HCT116 (cell line): ENCODE measurements around the gene PKD2. TPM values are rescaled to one million over a fixed set of nuclear protein-coding genes. Genes with fewer than 3 reads are reported as not detected.

Experiments used
- ATAC-seq: fragments of 200-7000 bp; cut with Tn5 transposase; 2 replicates; pipeline ENCODE4 v1.9.1; 2020; ENCODE audit warnings: mild to moderate bottlenecking, moderate library complexity
- BruUV-seq: library from RNA; stranded (reverse); fragments of 400-500 nt; replicated peaks from 2 replicates; lab custom pipeline; 2021; lab: Mats Ljungman, UMichigan
- CTCF ChIA-PET: fragments of 300-600 bp; sonication (Branson Sonifier 250); formaldehyde crosslinking; loops from one replicate; lab custom pipeline; 2021; ENCODE audit warnings: antibody characterized with exemption; lab: Charles Lee
- POLR2A ChIA-PET: fragments of 300-600, 350-600 bp; sonication (Branson Sonifier 250); formaldehyde crosslinking; loops from one replicate; lab custom pipeline; 2021; ENCODE audit warnings: antibody characterized with exemption; lab: Charles Lee
- RAD21 ChIA-PET, 2 experiments: fragments of 300-600 bp; sonication (Branson Sonifier 250); formaldehyde crosslinking; loops; one replicate each; lab custom pipeline; 2023; ENCODE audit warnings: low total read pairs in 2 of 2; ENCODE audit not compliant: uncharacterized antibody in 2 of 2, unreplicated experiment in 2 of 2, low non-redundant PET in 1 of 2; lab: Charles Lee
- DNase-seq: peaks from one replicate; pipeline ENCODE4 v3.0.0-alpha.2; 2010; ENCODE audit warnings: low read depth, low spot score
- H2AFZ ChIP-seq: fragments of 200-600 bp; shearing (Covaris generic), sonication (generic); 2 replicates; pipeline ENCODE4 v1.6.1; 2017; ENCODE audit warnings: low read depth, mixed run types, mixed read lengths, antibody characterized with exemption, low read length; ENCODE audit not compliant: poor library complexity, severe bottlenecking
- H3K27ac ChIP-seq: 2 replicates; pipeline ENCODE4 v1.5.1; 2012; ENCODE audit warnings: low read depth, low read length
- H3K27me3 ChIP-seq: fragments of 200-600 bp; sonication (generic); 2 replicates; pipeline ENCODE4 v1.6.1; 2016; ENCODE audit warnings: mixed run types, low read length, mixed read lengths; ENCODE audit not compliant: insufficient read depth
- H3K36me3 ChIP-seq, 2 experiments: fragments of 200-500 bp in 1 of 2; fragments of 200-600 bp in 1 of 2; sonication (Bioruptor generic) in 1 of 2; sonication (generic) in 1 of 2; 2 replicates each; pipeline versions ENCODE4 v1.5.1 to v1.6.1; 2014 to 2016; ENCODE audit warnings: low read length in 2 of 2, inconsistent platforms in 1 of 2, mixed read lengths in 1 of 2, mixed run types in 1 of 2; ENCODE audit not compliant: insufficient read depth in 2 of 2, control insufficient read depth in 1 of 2
- H3K4me1 ChIP-seq, 2 experiments: fragments of 200-600 bp in 1 of 2; sonication (generic) in 1 of 2; 2 replicates each; pipeline versions ENCODE4 v1.5.1 to v1.6.1; 2012 to 2017; ENCODE audit warnings: low read length in 2 of 2, inconsistent platforms in 1 of 2, mild to moderate bottlenecking in 1 of 2, mixed read lengths in 1 of 2, mixed run types in 1 of 2, moderate library complexity in 1 of 2; ENCODE audit not compliant: insufficient read depth in 2 of 2, control insufficient read depth in 1 of 2
- H3K4me2 ChIP-seq: fragments of 200-600 bp; sonication (generic); 2 replicates; pipeline ENCODE4 v1.6.1; 2017; ENCODE audit warnings: mixed run types, low read length, mixed read lengths
- H3K4me3 ChIP-seq, 2 experiments: fragments of 200-600 bp in 1 of 2; sonication (generic) in 1 of 2; replicated peaks in 1 of 2; 2 replicates each; pipeline ENCODE4 v1.5.1; 2011 to 2016; ENCODE audit warnings: low read length in 2 of 2, control low read depth in 1 of 2, low read depth in 1 of 2, mild to moderate bottlenecking in 1 of 2, mixed read lengths in 1 of 2, mixed run types in 1 of 2
- H3K79me2 ChIP-seq: fragments of 200-600 bp; sonication (generic); 2 replicates; pipeline ENCODE4 v1.6.1; 2017; ENCODE audit warnings: mild to moderate bottlenecking, mixed run types, low read length, moderate library complexity, mixed read lengths; ENCODE audit not compliant: insufficient read depth
- H3K9ac ChIP-seq: fragments of 200-600 bp; sonication (generic); 2 replicates; pipeline ENCODE4 v1.6.1; 2016; ENCODE audit warnings: low read length, mixed read lengths
- H3K9me2 ChIP-seq: fragments of 200-600 bp; sonication (generic), shearing (Covaris generic); 2 replicates; pipeline ENCODE4 v1.6.1; 2017; ENCODE audit warnings: mixed run types, mild to moderate bottlenecking, moderate library complexity; ENCODE audit not compliant: insufficient read depth
- H3K9me3 ChIP-seq, 2 experiments: fragments of 200-500 bp in 1 of 2; fragments of 200-600 bp in 1 of 2; sonication (Bioruptor generic) in 1 of 2; sonication (generic) in 1 of 2; 2 replicates each; pipeline ENCODE4 v1.6.1; 2014 to 2017; ENCODE audit warnings: low read length in 2 of 2, mixed read lengths in 2 of 2, inconsistent platforms in 1 of 2, low read depth in 1 of 2, mild to moderate bottlenecking in 1 of 2, mixed run types in 1 of 2, moderate library complexity in 1 of 2; ENCODE audit not compliant: control insufficient read depth in 1 of 2, insufficient read depth in 1 of 2
- H4K20me1 ChIP-seq: fragments of 200-600 bp; sonication (generic), shearing (Covaris generic); 2 replicates; pipeline ENCODE4 v1.6.1; 2017; ENCODE audit warnings: mixed run types, mild to moderate bottlenecking, moderate library complexity; ENCODE audit not compliant: insufficient read depth
- ATF3 ChIP-seq: IDR thresholded peaks from 2 replicates; pipeline ENCODE4 v1.6.1; 2012
- CBX3 ChIP-seq: IDR thresholded peaks from 2 replicates; pipeline ENCODE4 v1.6.1; 2012; ENCODE audit warnings: low read depth
- CEBPB ChIP-seq: IDR thresholded peaks from 2 replicates; pipeline ENCODE4 v1.6.1; 2012; ENCODE audit warnings: low read depth
- ELF1 ChIP-seq: IDR thresholded peaks from 2 replicates; pipeline ENCODE4 v1.6.1; 2012; ENCODE audit warnings: low read depth, borderline replicate concordance
- FOSL1 ChIP-seq: IDR thresholded peaks from 2 replicates; pipeline ENCODE4 v1.6.1; 2012; ENCODE audit warnings: low read depth
- JUND ChIP-seq: IDR thresholded peaks from 2 replicates; pipeline ENCODE4 v1.6.1; 2012
- POLR2A ChIP-seq: IDR thresholded peaks from 2 replicates; pipeline ENCODE4 v1.7.0; 2011; ENCODE audit warnings: borderline replicate concordance; ENCODE audit not compliant: insufficient read depth, insufficient read length; ENCODE audit errors: extremely low read depth
- POLR2AphosphoS5 ChIP-seq: IDR thresholded peaks from 2 replicates; pipeline ENCODE4 v1.6.1; 2011; ENCODE audit warnings: mild to moderate bottlenecking, low read depth, low read length, moderate library complexity
- REST ChIP-seq: IDR thresholded peaks from 2 replicates; pipeline ENCODE4 v1.6.1; 2012; ENCODE audit warnings: low read depth
- SIN3A ChIP-seq: IDR thresholded peaks from 2 replicates; pipeline ENCODE4 v1.6.1; 2012; ENCODE audit warnings: low read depth
- SP1 ChIP-seq: IDR thresholded peaks from 2 replicates; pipeline ENCODE4 v1.6.1; 2012; ENCODE audit warnings: low read depth
- YY1 ChIP-seq: IDR thresholded peaks from 2 replicates; pipeline ENCODE4 v1.6.1; 2011; ENCODE audit warnings: low read length, low read depth, moderate library complexity, mild to moderate bottlenecking; ENCODE audit not compliant: insufficient replicate concordance; ENCODE audit errors: extremely low read depth
- ZBTB33 ChIP-seq: IDR thresholded peaks from 2 replicates; pipeline ENCODE4 v1.6.1; 2011; ENCODE audit warnings: mild to moderate bottlenecking, low read length, moderate library complexity; ENCODE audit not compliant: insufficient replicate concordance; ENCODE audit errors: extremely low read depth
- intact Hi-C: fragments of 100-400 bp; cut with micrococcal nuclease; formaldehyde crosslinking; loops from 2 replicates; pipeline ENCODE4 v1.10.0; 2022
- total RNA-seq: library from RNA; stranded (reverse); gene quantifications from one replicate; pipeline ENCODE4 v1.2.1, GENCODE V29; 2021; ENCODE audit not compliant: unreplicated experiment
- TF ChIP-seq, protein P1 (sequence below): IDR thresholded peaks from 2 replicates; pipeline ENCODE4 v1.6.1; 2012

Gene PKD2
- total RNA-seq, 1 experiment from 2014 or later, result 10.1 TPM

- Histone ChIP-seq H3K27me3 (no peaks in the 10 kb centered on the region), H2AFZ (no peak overlapping the region)
- no peak for DNase-seq
- intact Hi-C loops, result no loop called here
- no peak for TF ChIP-seq ZBTB33
- TF ChIP-seq CBX3, result no peak
- TF ChIP-seq, protein P1, sequence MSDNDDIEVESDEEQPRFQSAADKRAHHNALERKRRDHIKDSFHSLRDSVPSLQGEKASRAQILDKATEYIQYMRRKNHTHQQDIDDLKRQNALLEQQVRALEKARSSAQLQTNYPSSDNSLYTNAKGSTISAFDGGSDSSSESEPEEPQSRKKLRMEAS, result no peak
- TF ChIP-seq POLR2AphosphoS5, result no peak
- TF ChIP-seq POLR2A, result no peak
- no peak for TF ChIP-seq SIN3A
- no peak for TF ChIP-seq YY1
- TF ChIP-seq, all 23 proteins: peak for 0
- H3K9me3 ChIP-seq, result no peaks in the 10 kb centered on the region
- H3K4me2 ChIP-seq, result no peak overlapping the region
- H3K79me2 ChIP-seq, result no peaks in the 10 kb centered on the region
- no peak for ATAC-seq
- H3K4me1 ChIP-seq, result peaks cover 0 to 4% of the 10 kb centered on the region in 2 experiments; a peak in 2 of 4 replicates
- no peaks in the 10 kb centered on the region for H3K36me3 ChIP-seq
- RAD21 ChIA-PET, result no interaction called here
- CTCF ChIA-PET, result no interaction called here
- no peak overlapping the region for H3K27ac ChIP-seq
- H3K9me2 ChIP-seq, result no peaks in the 10 kb centered on the region
- no peak overlapping the region for H3K9ac ChIP-seq
- H4K20me1 ChIP-seq, result no peaks in the 10 kb centered on the region
- POLR2A ChIA-PET, result no interaction called here
- no TSS peak for BruUV-seq
- no peak overlapping the region for H3K4me3 ChIP-seq
Measured at GRCh38 chr4:88101165-88101564, 93.7 kb downstream of the PKD2 start.

DNA sequence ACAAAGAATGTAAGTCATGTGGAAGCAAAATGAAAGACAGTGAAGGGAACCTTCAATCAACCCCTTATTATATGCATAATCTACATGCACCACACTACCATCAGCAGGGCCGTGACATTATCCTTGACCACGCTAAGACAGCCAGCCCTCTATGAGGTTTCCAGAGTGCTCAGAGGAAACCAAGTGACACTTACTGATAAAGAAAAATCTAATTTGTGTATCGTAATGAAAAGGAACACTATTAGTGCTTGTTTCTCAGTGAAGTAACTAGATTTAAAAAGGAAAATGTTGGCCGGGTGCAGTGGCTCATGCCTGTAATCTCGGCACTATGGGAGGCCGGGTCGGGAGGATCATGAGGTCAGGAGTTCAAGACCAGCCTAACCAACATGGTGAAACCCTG is 94.6 kb downstream of the PKD2 start:
- H3K36me3 ChIP-seq, result no peaks in the 10 kb centered on the region
- DNase-seq, result no peak
- no peaks in the 10 kb centered on the region for H3K9me3 ChIP-seq
- no peaks in the 10 kb centered on the region for H4K20me1 ChIP-seq
- no peaks in the 10 kb centered on the region for H3K9me2 ChIP-seq
- H3K27ac ChIP-seq, result no peak overlapping the region
- ChIA-PET POLR2A (no interaction called here), RAD21 (no interaction called here), CTCF (no interaction called here)
- no peaks in the 10 kb centered on the region for H3K79me2 ChIP-seq
- H3K27me3 ChIP-seq, result no peaks in the 10 kb centered on the region
- peaks cover 0 to 13% of the 10 kb centered on the region in 2 experiments; a peak in 2 of 4 replicates for H3K4me1 ChIP-seq
- H2AFZ ChIP-seq, result no peak overlapping the region
- no TSS peak for BruUV-seq
- H3K9ac ChIP-seq, result no peak overlapping the region
- intact Hi-C loops, result no loop called here
- ATAC-seq, result no peak
- H3K4me3 ChIP-seq, result no peak overlapping the region
- no peak overlapping the region for H3K4me2 ChIP-seq
- no peak for TF ChIP-seq CEBPB
- no peak for TF ChIP-seq FOSL1
- TF ChIP-seq ELF1, result no peak
- TF ChIP-seq, protein P1, result no peak
- TF ChIP-seq YY1, result no peak
- no peak for TF ChIP-seq ATF3
- TF ChIP-seq SP1, result no peak
- no peak for TF ChIP-seq POLR2AphosphoS5
- no peak for TF ChIP-seq REST
- TF ChIP-seq JUND, result no peak
